Fibroblast of pulmonary artery (primary cell): ENCODE measurements around the gene MRPL27.

Experiments used
- DNase-seq: peaks from one replicate; pipeline ENCODE4 v3.0.0-alpha.2; 2010; ENCODE audit warnings: low read depth
- H3K4me3 ChIP-seq: replicated peaks from 2 replicates; pipeline ENCODE4 v1.5.1; 2011; ENCODE audit warnings: low read depth, mild to moderate bottlenecking, control low read depth, low read length, moderate library complexity
- CTCF ChIP-seq: IDR thresholded peaks from 2 replicates; pipeline ENCODE4 v1.5.1; 2011; ENCODE audit warnings: mild to moderate bottlenecking, control low read depth, low read length, inconsistent platforms; ENCODE audit errors: missing control alignments

MRPL27 gene

GRCh38 chr17:50350733-50351132 is 22.3 kb downstream of the MRPL27 start:
- no peak for DNase-seq
- TF ChIP-seq CTCF: no peak
- no peak overlapping the region for H3K4me3 ChIP-seq

DNA sequence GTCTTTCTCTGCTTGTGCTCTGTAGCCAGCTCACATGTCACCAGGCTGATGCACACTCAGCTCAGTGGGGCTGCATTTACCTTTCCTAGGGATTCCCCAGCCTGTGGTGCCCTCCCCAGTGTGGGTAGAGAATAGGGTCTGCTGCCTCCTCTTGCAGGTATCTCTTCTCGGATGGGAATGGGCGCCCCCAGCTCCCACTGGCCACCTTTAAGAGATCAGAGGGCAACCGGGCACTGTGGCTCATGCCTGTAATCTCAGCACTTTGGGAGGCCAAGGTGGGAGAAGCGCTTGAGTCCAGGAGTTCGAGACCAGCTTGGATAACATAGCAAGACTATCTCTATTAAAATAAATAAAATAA is 23.8 kb downstream of the MRPL27 start:
- TF ChIP-seq CTCF: no peak
- no peak for DNase-seq
- H3K4me3 ChIP-seq: no peak overlapping the region

- peak; percentile 37 for DNase-seq
- no peak for TF ChIP-seq CTCF
- no peak overlapping the region for H3K4me3 ChIP-seq
These were observed 24.3 kb downstream of the MRPL27 start for GRCh38 chr17:50348522-50349242.

- DNase-seq: no peak
- no peak for TF ChIP-seq CTCF
- H3K4me3 ChIP-seq: peak overlapping the region; percentile 84
These were observed 25.1 kb downstream of the MRPL27 start for GRCh38 chr17:50347894-50348291.

- no peak for DNase-seq
- H3K4me3 ChIP-seq: peak overlapping the region; percentile 84
- TF ChIP-seq CTCF: no peak
These were observed 25.7 kb downstream of the MRPL27 start for GRCh38 chr17:50347117-50347893.

DNA sequence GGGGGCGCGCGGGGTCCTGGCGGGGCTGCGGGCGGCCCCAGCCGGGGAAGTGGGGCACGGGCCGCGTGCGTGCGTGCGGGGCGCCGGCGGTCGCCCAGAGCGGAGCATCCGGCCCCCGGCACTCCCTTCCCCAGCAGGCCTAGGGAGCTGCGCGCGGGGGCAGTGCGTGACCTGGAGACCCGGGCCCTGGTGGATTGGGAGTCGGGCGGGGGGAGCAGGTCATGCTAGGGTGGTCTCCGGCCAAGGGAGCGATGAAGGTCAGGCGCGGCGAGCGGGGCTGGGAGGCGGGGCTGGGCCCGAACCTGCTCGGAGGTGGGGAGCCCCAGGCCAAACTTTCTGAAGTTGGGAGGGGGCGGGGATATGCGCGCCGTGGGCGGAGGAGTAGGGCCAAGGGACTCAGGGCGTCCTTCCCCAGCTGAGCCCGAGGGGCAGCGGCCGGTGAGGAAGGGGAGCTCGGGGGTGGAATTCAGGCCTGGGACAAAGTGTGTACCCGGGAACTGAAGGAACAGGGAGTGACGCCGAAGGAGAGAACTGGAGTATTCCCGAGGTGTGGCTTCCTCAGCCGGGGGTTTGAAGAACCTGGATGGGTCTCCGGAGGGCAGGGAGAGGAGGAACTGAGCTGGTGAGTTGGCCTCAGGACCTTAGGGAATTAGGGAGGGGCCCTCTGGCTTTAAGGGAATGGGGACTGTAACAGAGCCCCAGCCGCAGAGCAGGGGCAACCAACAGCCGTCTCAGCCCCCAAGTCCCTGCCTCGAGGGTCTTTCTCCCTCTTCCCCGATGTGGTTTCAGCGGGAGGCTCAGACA is 26.5 kb downstream of the MRPL27 start:
- peak overlapping the region; percentile 84 for H3K4me3 ChIP-seq
- no peak for DNase-seq
- no peak for TF ChIP-seq CTCF
